Endothelial cell of umbilical vein (primary cell): ENCODE data around the gene DRD1. TPM values are rescaled to one million over a fixed set of nuclear protein-coding genes. Genes with fewer than 3 reads are reported as not detected.

ENCODE experiments used
- BruUV-seq: library from RNA; stranded (reverse); fragments of 400-500 nt; replicated peaks from 2 replicates; lab custom pipeline; 2021; lab: Mats Ljungman, UMichigan
- CTCF ChIA-PET: fragments of 300-600, 350-600 bp; sonication (Branson Sonifier 250); formaldehyde crosslinking; loops from one replicate; lab custom pipeline; 2021; ENCODE audit warnings: antibody characterized with exemption, inconsistent platforms; lab: Charles Lee
- POLR2A ChIA-PET: fragments of 300-600, 350-600 bp; sonication (Branson Sonifier 250); formaldehyde crosslinking; loops from one replicate; lab custom pipeline; 2021; ENCODE audit warnings: antibody characterized with exemption, inconsistent platforms; lab: Charles Lee
- DNase-seq: peaks from one replicate; pipeline ENCODE4 v3.0.0-alpha.2; 2011; ENCODE audit warnings: low read depth, low spot score
- FAIRE-seq: peaks from 2 replicates; lab custom pipeline; 2011; peaks lifted over from hg19 to GRCh38; lab: Jason Lieb, UNC
- H2AFZ ChIP-seq: 2 replicates; pipeline ENCODE4 v1.6.0; 2012; ENCODE audit warnings: low read depth, low read length, control low read depth, inconsistent platforms
- H3K27ac ChIP-seq: 2 replicates; pipeline ENCODE4 v1.5.1; 2011; ENCODE audit warnings: low read depth, mild to moderate bottlenecking, control low read depth, low read length, moderate library complexity; ENCODE audit not compliant: insufficient read depth
- H3K27me3 ChIP-seq, 2 experiments: 2 replicates each; pipeline versions ENCODE4 v1.6.0 to v1.6.1; 2011; ENCODE audit warnings: low read length in 2 of 2, mixed read lengths in 1 of 2; ENCODE audit not compliant: control insufficient read depth in 2 of 2, insufficient read depth in 2 of 2
- H3K36me3 ChIP-seq, 2 experiments: 2 replicates in 1 of 2; 3 replicates in 1 of 2; pipeline ENCODE4 v1.5.1; 2011; ENCODE audit warnings: low read length in 2 of 2, mild to moderate bottlenecking in 1 of 2, moderate library complexity in 1 of 2; ENCODE audit not compliant: control insufficient read depth in 2 of 2, insufficient read depth in 2 of 2; ENCODE audit errors: extremely low read depth in 1 of 2
- H3K4me1 ChIP-seq: 3 replicates; pipeline ENCODE4 v1.5.1; 2011; ENCODE audit warnings: mild to moderate bottlenecking, low read length; ENCODE audit not compliant: control insufficient read depth, insufficient read depth; ENCODE audit errors: extremely low read depth
- H3K4me2 ChIP-seq: 2 replicates; pipeline ENCODE4 v1.6.1; 2011; ENCODE audit warnings: low read length, control low read depth, mixed read lengths; ENCODE audit not compliant: insufficient read depth
- H3K4me3 ChIP-seq, 3 experiments: fragments of 200-600 bp in 1 of 3; sonication (generic), shearing (Covaris generic) in 1 of 3; replicated peaks in 1 of 3; 2 replicates each; pipeline ENCODE4 v1.5.1; 2011 to 2016; ENCODE audit warnings: control low read depth in 3 of 3, low read length in 3 of 3, mild to moderate bottlenecking in 2 of 3, inconsistent platforms in 1 of 3, low read depth in 1 of 3, moderate library complexity in 1 of 3; ENCODE audit not compliant: insufficient read depth in 1 of 3
- H3K79me2 ChIP-seq: 2 replicates; pipeline ENCODE4 v1.6.0; 2012; ENCODE audit warnings: low read length, inconsistent platforms; ENCODE audit not compliant: control insufficient read depth, insufficient read depth
- H3K9ac ChIP-seq: replicated peaks from 2 replicates; pipeline ENCODE3; 2011; ENCODE audit warnings: low read length, control low read depth; ENCODE audit not compliant: insufficient read depth; ENCODE audit errors: extremely low read depth
- H3K9me1 ChIP-seq: replicated peaks from 3 replicates; pipeline ENCODE4 v1.6.0; 2011; ENCODE audit warnings: mild to moderate bottlenecking, low read length; ENCODE audit not compliant: control insufficient read depth, insufficient read depth; ENCODE audit errors: extremely low read depth
- H3K9me3 ChIP-seq: replicated peaks from 2 replicates; pipeline ENCODE4 v1.5.1; 2012; ENCODE audit warnings: low read length, inconsistent platforms; ENCODE audit not compliant: control insufficient read depth, insufficient read depth
- H4K20me1 ChIP-seq: replicated peaks from 2 replicates; pipeline ENCODE3; 2011; ENCODE audit warnings: mild to moderate bottlenecking, low read length; ENCODE audit not compliant: control insufficient read depth, insufficient read depth; ENCODE audit errors: extremely low read depth
- CTCF ChIP-seq, 2 donors: IDR thresholded peaks; 1 replicate in 1 of 2; 2 replicates in 1 of 2; pipeline ENCODE4 v1.5.1; 2011; ENCODE audit warnings: low read length in 2 of 2, mild to moderate bottlenecking in 2 of 2, moderate library complexity in 2 of 2, control low read depth in 1 of 2, inconsistent platforms in 1 of 2, low read depth in 1 of 2; ENCODE audit not compliant: insufficient read depth in 1 of 2; ENCODE audit errors: extremely low read depth in 1 of 2
- EZH2 ChIP-seq: IDR thresholded peaks from 2 replicates; pipeline ENCODE4 v1.6.1; 2012; ENCODE audit warnings: borderline replicate concordance, low read depth, mild to moderate bottlenecking, moderate library complexity, low read length, inconsistent platforms; ENCODE audit not compliant: severe bottlenecking
- FOS ChIP-seq: IDR thresholded peaks from 2 replicates; pipeline ENCODE4 v1.6.1; 2011; ENCODE audit warnings: mild to moderate bottlenecking, low read length, moderate library complexity, borderline replicate concordance; ENCODE audit not compliant: insufficient read depth
- GATA2 ChIP-seq: IDR thresholded peaks from 2 replicates; pipeline ENCODE4 v1.7.0; 2011; ENCODE audit warnings: low read depth, mild to moderate bottlenecking, moderate library complexity, mixed read lengths, low read length; ENCODE audit not compliant: insufficient read length, insufficient read depth
- JUN ChIP-seq: IDR thresholded peaks from 2 replicates; pipeline ENCODE4 v1.6.1; 2011; ENCODE audit warnings: borderline replicate concordance, low read depth; ENCODE audit not compliant: insufficient read length, insufficient read depth
- MAX ChIP-seq: IDR thresholded peaks from 2 replicates; pipeline ENCODE4 v1.6.1; 2011; ENCODE audit not compliant: insufficient read depth, insufficient read length
- MYC ChIP-seq: IDR thresholded peaks from one replicate; pipeline ENCODE4 v1.6.1; 2011; ENCODE audit warnings: mild to moderate bottlenecking, low read depth, low read length
- POLR2A ChIP-seq: IDR thresholded peaks from 2 replicates; pipeline ENCODE4 v1.6.1; 2012; ENCODE audit warnings: low read depth, mild to moderate bottlenecking, control low read depth, low read length
- POLR2AphosphoS5 ChIP-seq: IDR thresholded peaks from 2 replicates; pipeline ENCODE4 v1.6.1; 2012; ENCODE audit warnings: low read depth, mild to moderate bottlenecking, control low read depth, low read length, moderate library complexity; ENCODE audit not compliant: insufficient read depth
- dilution Hi-C: fragments of 300-500 bp; cut with MboI; formaldehyde crosslinking; loops from one replicate; pipeline ENCODE4 v1.15.0; 2019; ENCODE audit warnings: low sequenced_read_pairs; ENCODE audit not compliant: extremely low pct_ligation_motif_present
- intact Hi-C: fragments of 100-400 bp; cut with micrococcal nuclease; formaldehyde crosslinking; loops from one replicate; pipeline ENCODE4 v1.10.0; 2022
- polyA plus RNA-seq, 4 experiments: library from polyadenylated mRNA; depleted of rRNA in 3 of 4; stranded (reverse) in 3 of 4; unstranded in 1 of 4; fragments of >200 nt; gene quantifications; 2 replicates each; pipeline versions ENCODE4 v1.2.1 to v1.2.3, GENCODE V29; 2011 to 2012; ENCODE audit warnings: missing spikeins in 1 of 4
- total RNA-seq: library from RNA; stranded (reverse); gene quantifications from 2 replicates; pipeline ENCODE4 v1.2.3, GENCODE V29; 2021

DRD1 gene
- total and polyA plus RNA-seq, 2 donors (not counting 3 experiments of a cell fraction or from before 2014, with no cell fraction given): not detected

GRCh38 chr5:175460126-175460525, 16.1 kb upstream of the DRD1 start:
- FAIRE-seq (no peak), DNase-seq (no peak)
- Histone ChIP-seq H3K4me3 (no peak overlapping the region), H3K4me2 (no peak overlapping the region), H3K9me3 (no peaks in the 10 kb centered on the region), H3K9ac (no peak overlapping the region), H3K4me1 (no peaks in the 10 kb centered on the region), H3K27me3 (no peaks in the 10 kb centered on the region), H3K79me2 (no peaks in the 10 kb centered on the region), H2AFZ (no peak overlapping the region), H4K20me1 (no peaks in the 10 kb centered on the region), H3K27ac (no peak overlapping the region), H3K36me3 (no peaks in the 10 kb centered on the region), H3K9me1 (no peaks in the 10 kb centered on the region)
- ChIA-PET CTCF (no interaction called here), POLR2A (no interaction called here)
- no TSS peak for BruUV-seq
- intact Hi-C loops: no loop called here
- TF ChIP-seq CTCF (IDR thresholded peaks at IDR 0.05; ENCODE audit: extremely low read depth in 1 of 2, insufficient read depth in 1 of 2, low read depth in 1 of 2, low read length in 2 of 2) (peak in 1 of 2 donors; percentile 19), FOS (no peak)
- dilution Hi-C loops: no loop called here

- no TSS peak for BruUV-seq
- dilution Hi-C loops: no loop called here
- no peak overlapping the region for H3K4me2 ChIP-seq
- H4K20me1 ChIP-seq: no peaks in the 10 kb centered on the region
- no peak overlapping the region for H3K27ac ChIP-seq
- ChIA-PET POLR2A (no interaction called here), CTCF (no interaction called here)
- no peak overlapping the region for H2AFZ ChIP-seq
- TF ChIP-seq MAX (no peak), JUN (no peak), POLR2A (no peak), MYC (no peak), EZH2 (no peak), GATA2 (no peak), FOS (no peak), POLR2AphosphoS5 (no peak), CTCF (IDR thresholded peaks at IDR 0.05; ENCODE audit: extremely low read depth in 1 of 2, insufficient read depth in 1 of 2, low read depth in 1 of 2, low read length in 2 of 2) (no peak)
- no peaks in the 10 kb centered on the region for H3K27me3 ChIP-seq
- intact Hi-C loops: no loop called here
- no peak overlapping the region for H3K4me3 ChIP-seq
- FAIRE-seq (no peak), DNase-seq (no peak)
- H3K36me3 ChIP-seq: no peaks in the 10 kb centered on the region
- no peak overlapping the region for H3K9ac ChIP-seq
- no peaks in the 10 kb centered on the region for H3K9me3 ChIP-seq
- no peaks in the 10 kb centered on the region for H3K9me1 ChIP-seq
- no peaks in the 10 kb centered on the region for H3K79me2 ChIP-seq
- H3K4me1 ChIP-seq: no peaks in the 10 kb centered on the region
These were observed 13.5 kb upstream of the DRD1 start for GRCh38 chr5:175457466-175457865.
